ENCODE results near the gene ZNF511.
"Not testable (repeated sequence)": the region's sequence is repeated elsewhere in the genome, so short reads cannot be mapped to it uniquely, and the experiment has no call there.

Gene ZNF511

GRCh38 chr10:133316732-133317131 is 8.0 kb downstream of the ZNF511 start:
- no peak for DNase-seq

DNA sequence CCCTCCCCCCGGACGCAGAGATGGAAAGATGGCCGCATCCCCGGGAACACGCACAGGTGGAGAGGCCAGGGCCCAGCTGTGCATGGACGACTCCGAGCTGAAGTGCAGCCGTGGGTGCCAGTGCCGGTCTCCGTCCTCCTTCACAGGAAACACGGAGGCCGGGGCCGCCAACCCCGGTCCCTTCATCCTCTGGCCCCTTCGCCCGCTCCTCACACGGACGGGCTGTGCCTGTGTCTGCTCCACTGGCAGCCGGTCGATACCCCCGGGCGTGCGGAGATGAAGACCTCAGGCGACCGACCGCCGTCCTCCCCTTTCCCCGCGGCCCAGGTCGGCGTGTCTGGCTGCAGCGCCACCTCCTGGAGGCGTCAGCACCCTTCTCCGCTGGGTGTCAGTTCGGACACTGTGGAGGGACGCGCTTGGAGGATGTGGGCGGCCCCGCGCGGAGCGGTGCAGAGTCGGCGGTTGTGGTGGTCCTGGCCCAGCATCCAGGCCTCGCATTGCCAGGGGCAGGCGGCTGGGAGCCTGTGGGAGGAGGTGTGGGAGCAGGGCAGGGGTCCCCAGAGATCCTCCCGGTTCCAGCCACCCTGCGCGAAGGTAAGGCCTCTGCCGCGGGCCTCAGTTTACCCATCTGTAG is 9.9 kb downstream of the ZNF511 start:
- DNase-seq: peak; percentile 50

DNA sequence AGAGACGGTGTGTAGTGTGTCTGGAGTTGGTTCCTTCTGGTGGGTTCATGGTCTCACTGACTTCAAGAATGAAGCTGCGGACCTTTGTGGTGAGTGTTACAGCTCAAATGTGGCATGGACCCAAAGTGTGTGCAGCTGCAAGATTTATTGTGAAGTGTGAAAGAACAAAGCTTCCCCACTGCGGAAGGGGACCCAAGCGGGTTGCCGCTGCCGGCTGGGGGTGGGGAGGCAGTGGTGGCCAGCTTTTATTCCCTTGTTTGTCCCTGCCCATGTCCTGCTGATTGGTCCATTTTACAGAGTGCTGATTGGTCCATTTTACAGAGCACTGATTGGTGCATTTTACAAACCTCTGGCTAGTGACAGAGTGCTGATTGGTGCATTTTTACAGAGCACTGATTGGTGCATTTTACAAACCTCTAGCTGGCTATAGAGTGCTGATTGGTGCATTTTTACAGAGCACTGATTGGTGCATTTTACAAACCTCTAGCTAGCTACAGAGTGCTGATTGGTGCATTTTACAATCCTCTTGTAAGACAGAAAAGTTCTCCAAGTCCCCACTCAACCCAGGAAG is 12.2 kb downstream of the ZNF511 start:
- DNase-seq: not testable (repeated sequence)

DNA sequence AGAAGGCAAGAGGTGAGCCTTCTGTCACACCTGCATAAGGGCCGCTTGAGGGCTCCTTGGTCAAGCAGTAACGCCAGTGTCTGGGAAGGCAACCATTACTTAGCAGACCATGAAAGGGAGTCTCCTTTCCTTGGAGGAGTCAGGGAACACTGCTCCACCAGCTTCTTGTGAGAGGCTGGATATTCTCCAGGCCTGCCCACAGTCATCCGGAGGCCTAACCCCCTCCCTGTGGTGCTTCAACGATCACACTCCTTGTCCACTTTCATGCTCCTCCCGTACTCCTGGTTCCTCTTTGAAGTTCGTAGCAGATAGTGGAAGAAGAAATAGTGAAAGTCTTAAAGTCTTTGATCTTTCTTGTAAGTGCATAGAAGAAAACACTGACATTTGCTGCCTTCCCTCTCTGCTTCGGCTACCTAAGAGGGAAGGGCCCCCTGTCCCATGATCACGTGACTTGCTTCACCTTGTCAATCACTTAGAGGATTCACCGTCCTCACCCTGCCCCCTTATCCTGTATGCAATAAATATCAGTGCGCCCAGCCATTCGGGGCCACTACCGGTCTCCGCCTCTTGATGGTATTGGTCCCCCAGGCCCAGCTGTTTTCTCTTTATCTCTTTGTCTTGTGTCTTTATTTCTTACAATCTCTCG is 13.5 kb downstream of the ZNF511 start:
- not testable (repeated sequence) for DNase-seq

GRCh38 chr10:133324198-133324792 is 15.6 kb downstream of the ZNF511 start:
- DNase-seq: peak; percentile 34

DNA sequence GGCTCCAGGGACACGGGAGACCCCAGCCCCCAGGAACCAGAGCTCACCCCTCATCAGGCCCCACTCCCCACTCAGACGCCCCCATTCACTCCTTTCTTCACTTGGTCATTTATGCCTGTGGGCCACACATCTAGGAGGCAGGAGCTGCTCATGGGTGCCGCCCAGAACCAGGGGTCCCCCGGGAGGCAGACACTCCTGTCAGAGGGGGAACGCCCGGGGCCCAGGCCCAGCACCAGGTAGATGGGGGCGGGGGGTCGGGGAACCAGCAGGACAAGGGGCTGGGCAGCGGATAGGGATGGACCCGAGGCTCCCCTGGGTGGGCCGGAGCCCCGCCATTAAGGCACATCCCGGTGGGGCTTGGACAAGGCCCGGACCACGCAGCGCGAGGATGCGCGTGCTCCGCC is 16.1 kb downstream of the ZNF511 start:
- DNase-seq: no peak

GRCh38 chr10:133325440-133326222 is 16.9 kb downstream of the ZNF511 start:
- DNase-seq: no peak

DNA sequence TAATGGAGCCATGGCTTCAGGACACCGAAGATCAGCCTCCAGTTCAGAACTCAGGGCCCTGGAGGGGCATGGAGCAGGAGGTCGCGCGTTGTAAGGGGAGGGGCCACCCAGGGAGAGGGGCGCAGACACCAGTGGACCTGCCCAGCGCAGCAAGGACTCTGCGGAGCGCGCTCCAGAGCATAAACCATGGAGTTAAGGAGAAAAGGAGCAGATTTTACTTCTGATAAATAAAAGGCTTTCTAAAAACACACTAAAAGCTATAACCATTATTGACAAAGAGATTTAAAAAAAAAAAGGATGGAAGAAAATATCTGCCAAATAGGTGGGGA is 17.5 kb downstream of the ZNF511 start:
- no peak for DNase-seq

DNA sequence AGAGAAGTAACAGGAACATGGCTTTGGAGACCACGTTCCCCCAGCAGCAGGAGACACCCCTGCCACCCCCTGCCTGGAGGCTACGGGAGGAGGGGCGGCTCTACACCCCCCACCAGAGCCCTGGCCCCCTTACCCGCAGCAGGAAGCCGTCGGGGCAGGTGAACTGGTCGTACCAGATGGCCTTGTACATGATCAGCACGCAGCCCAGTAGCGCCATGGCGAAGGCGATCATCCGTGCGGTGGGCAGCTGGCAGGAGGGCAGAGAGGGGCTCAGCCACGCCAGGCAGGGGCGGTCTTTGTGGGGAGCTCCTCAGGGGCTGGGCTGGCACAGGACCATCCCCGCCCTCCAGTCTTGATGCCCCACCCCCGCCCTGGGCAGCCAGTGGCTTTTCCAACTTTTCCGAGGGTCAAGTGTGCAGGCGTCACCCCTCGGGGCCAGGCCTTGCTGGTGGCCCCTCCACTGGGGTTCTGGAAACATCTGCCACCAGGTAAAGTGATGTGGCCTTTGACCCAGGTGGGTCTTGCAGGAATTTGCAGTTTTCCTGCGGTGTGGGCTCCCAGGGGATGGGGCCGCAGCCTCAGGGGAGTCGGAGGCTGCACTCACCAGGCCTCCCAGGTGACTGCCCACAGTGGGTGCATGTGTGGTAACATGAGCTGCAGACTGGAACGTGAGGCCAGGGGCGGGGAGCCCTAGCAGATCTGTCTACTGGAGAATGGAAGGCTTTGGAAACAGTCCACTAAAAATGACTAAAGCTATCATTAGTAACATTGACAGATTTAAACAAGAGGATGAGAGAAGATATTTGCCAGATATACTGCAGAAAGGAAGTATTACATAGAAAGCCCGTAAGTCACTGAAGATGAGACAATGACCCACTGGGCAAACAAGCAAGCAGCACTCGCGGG is 18.3 kb downstream of the ZNF511 start:
- no peak for DNase-seq

DNA sequence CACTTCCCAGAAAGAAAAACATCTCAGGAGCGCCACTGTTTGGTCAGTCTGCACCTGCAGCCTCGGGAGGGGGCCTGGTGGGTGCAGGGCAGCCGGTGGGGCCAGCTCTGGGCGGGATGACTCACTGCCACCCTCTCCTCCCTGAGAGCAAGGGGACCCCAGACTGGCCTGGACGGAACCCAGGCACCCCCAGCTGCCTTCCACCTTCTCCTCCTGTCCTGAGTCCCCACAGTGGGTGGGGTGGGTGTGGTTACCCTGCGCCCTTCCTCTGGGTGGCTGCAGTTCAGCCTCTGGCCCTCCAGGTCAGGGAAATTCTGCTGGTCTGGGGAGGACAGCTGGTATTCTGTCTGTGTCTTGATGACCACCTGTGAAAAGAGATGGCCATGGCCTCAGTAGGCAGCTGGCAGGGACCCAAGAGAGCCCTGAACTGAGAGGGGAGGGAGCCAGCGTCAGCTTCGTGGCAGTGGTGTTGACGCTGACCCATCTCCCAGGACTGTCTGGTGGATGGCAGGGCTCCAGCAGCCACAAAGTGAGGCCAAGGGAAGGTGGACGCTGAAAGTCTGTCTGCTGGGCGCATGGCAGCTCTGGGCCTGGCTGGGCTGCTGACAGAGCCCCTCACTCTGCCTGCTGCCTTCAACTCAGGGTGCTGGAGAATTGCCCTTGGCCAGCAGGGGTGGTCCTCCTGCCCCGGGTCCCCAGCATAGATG is 19.1 kb downstream of the ZNF511 start:
- no peak for DNase-seq

GRCh38 chr10:133328358-133329343 is 19.9 kb downstream of the ZNF511 start:
- no peak for DNase-seq

GRCh38 chr10:133329491-133330202 is 20.9 kb downstream of the ZNF511 start:
- peak; percentile 84 for DNase-seq

DNA sequence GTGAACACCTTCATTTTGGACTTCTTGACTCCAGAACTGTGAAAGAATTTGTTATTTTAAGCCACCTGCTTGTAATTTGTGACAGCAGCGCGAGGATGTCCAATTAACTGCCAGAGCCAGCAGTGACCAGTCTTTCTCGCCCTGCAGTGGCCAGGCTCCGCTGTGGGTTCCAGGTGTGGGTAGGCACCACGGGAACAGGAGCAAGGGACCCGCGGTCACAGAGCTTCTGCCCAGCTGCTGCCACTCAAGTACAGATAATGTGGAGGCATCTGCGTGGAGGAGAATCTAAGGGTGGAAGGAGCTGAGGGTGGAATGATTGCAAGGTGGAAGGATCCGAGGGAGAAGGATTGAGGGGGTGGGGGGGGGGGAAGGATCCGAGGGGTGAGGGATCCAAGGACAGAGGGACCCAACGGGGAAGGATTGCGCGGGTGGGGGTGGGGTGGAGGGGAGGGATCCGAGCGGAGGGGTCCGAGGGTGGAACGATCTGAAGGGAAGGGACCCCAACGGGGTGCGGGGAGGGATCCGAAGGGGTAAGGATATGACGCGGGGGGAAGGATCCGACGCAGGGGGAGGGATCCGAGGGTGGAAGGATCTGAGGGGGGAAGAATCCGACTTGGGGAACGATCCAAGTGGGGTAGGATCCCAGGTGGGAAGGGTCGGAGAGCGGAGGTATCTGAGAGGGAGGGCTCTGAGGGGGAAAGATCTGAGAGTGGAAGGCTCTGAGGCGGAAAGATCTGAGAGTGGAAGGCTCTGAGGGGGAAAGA is 24.4 kb downstream of the ZNF511 start:
- no peak for DNase-seq

GRCh38 chr10:133334503-133335245 is 26.0 kb downstream of the ZNF511 start:
- no peak for DNase-seq

DNA sequence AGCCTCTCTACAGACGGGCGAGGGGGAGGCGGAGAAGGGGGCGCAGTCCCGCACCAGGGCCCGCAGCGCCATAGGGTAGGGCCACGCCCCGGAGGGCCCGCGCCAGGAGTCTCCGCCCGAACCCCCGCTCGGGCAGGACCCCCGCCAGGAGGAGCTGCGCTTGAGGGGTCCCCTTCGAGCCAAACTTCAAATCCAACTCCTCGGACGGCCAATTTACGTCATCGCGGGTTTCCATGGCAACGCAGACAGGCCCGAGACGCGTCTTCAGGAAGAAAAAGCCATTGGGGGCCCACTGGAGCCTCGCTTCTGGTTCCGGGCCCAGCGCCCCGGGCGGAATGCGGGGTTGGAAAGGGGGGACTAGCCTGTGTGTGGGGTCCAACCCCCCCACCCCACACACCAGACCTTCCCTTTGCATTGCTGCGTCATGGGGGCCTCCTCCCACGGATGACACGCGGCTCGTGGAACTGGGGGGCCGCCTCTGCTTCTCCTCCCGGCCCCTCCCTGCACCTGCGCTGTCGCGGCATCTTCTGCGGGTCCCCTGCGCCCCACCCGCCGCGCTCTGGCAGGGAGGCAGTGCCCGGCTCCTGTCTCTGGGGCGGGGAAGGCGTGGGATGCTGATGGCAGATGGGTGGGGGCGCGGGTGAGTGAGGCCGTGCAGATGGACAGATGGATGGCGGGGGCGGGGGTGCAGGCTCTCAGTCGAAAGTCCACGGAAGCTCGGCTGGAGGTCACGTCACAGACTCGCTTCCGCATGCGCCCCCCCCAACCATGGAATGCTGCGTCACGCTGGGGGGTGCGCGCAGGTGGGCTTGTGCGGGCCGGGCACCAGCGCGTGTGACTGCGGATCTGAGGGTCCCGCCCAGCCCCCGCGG is 26.8 kb downstream of the ZNF511 start:
- peak; percentile 35 for DNase-seq

- no peak for DNase-seq
These were observed 27.4 kb downstream of the ZNF511 start for GRCh38 chr10:133336118-133336576.
